NCI-H510A (cell line): ENCODE data around the gene GHDC.
A peak's percentile ranks its signal among the peaks of the same experiment; 100 is the strongest.
"Not testable (repeated sequence)": the region's sequence is repeated elsewhere in the genome, so short reads cannot be mapped to it uniquely, and the experiment has no call there.

Experiments used
- DNase-seq: peaks from one replicate; lab custom pipeline; 2025; lab: John Stamatoyannopoulos, UW

GHDC gene

GRCh38 chr17:42202696-42203095, 8.4 kb upstream of the GHDC start:
- DNase-seq = no peak

GRCh38 chr17:42202159-42202558, 7.9 kb upstream of the GHDC start:
- DNase-seq = no peak

- DNase-seq = no peak
Measured at GRCh38 chr17:42201458-42201772, 7.1 kb upstream of the GHDC start.

GRCh38 chr17:42200706-42201457, 6.6 kb upstream of the GHDC start:
- no peak for DNase-seq

GRCh38 chr17:42199416-42200011, 5.2 kb upstream of the GHDC start:
- no peak for DNase-seq

- no peak for DNase-seq
Measured at GRCh38 chr17:42198897-42199296, 4.6 kb upstream of the GHDC start.

- no peak for DNase-seq
Measured at GRCh38 chr17:42197564-42198156, 3.4 kb upstream of the GHDC start.

GRCh38 chr17:42193216-42193968, 902 bp downstream of the GHDC start:
- DNase-seq = no peak

- DNase-seq = no peak
Measured at GRCh38 chr17:42192189-42193126, 1.8 kb downstream of the GHDC start.

- no peak for DNase-seq
Measured at GRCh38 chr17:42191275-42191608, 3.1 kb downstream of the GHDC start.

- no peak for DNase-seq
Measured at GRCh38 chr17:42190491-42191274, 3.6 kb downstream of the GHDC start.

GRCh38 chr17:42189651-42189965, 4.7 kb downstream of the GHDC start:
- no peak for DNase-seq

- DNase-seq = no peak
Measured at GRCh38 chr17:42188749-42189650, 5.3 kb downstream of the GHDC start.

GRCh38 chr17:42187833-42188232, 6.5 kb downstream of the GHDC start:
- DNase-seq = no peak

GRCh38 chr17:42186191-42186590, 8.1 kb downstream of the GHDC start:
- DNase-seq = not testable (repeated sequence)

- DNase-seq = no peak
Measured at GRCh38 chr17:42185621-42185930, 8.7 kb downstream of the GHDC start.

- peak; percentile 28 for DNase-seq
Measured at GRCh38 chr17:42184713-42185620, 9.3 kb downstream of the GHDC start, which contains the start of gene HCRT. HCRT (minus strand) TSS chr17:42185452; CDS start chr17:42185365, 87 bp downstream.

GRCh38 chr17:42183741-42184711, 10.3 kb downstream of the GHDC start:
- peak; percentile 64 for DNase-seq
